Bronchial epithelial cell (primary cell): ENCODE data around the gene ANKRD40. TPM values are rescaled to one million over a fixed set of nuclear protein-coding genes. Genes with fewer than 3 reads are reported as not detected.

Experiments used
- DNase-seq: peaks from one replicate; pipeline ENCODE4 v3.0.0-alpha.2; 2010; ENCODE audit warnings: low read depth
- FAIRE-seq: peaks from 2 replicates; lab custom pipeline; 2011; peaks lifted over from hg19 to GRCh38; lab: Jason Lieb, UNC
- H3K27me3 ChIP-seq: 2 replicates; pipeline ENCODE4 v1.5.1; 2011; ENCODE audit warnings: low read length; ENCODE audit not compliant: control insufficient read depth, insufficient read depth
- H3K36me3 ChIP-seq: 2 replicates; pipeline ENCODE4 v1.5.1; 2011; ENCODE audit warnings: low read length; ENCODE audit not compliant: control insufficient read depth, insufficient read depth
- H3K4me3 ChIP-seq: 2 replicates; pipeline ENCODE4 v1.5.1; 2011; ENCODE audit warnings: mild to moderate bottlenecking, low read depth, low read length, control low read depth
- total RNA-seq: library from RNA; depleted of rRNA; stranded (reverse); fragments of >200 nt; gene quantifications from 2 replicates; pipeline ENCODE4 v1.2.1, GENCODE V29; 2014
- TF ChIP-seq, protein P1 (sequence below): IDR thresholded peaks from 2 replicates; pipeline ENCODE4 v1.5.1; 2011; ENCODE audit warnings: mild to moderate bottlenecking, moderate library complexity, low read length, control low read depth, inconsistent platforms; ENCODE audit not compliant: insufficient read depth, severe bottlenecking

Gene ANKRD40, protein sequence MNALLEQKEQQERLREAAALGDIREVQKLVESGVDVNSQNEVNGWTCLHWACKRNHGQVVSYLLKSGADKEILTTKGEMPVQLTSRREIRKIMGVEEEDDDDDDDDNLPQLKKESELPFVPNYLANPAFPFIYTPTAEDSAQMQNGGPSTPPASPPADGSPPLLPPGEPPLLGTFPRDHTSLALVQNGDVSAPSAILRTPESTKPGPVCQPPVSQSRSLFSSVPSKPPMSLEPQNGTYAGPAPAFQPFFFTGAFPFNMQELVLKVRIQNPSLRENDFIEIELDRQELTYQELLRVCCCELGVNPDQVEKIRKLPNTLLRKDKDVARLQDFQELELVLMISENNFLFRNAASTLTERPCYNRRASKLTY
- total RNA-seq, result 22.9 and 25.8 TPM in 2 replicates

DNA sequence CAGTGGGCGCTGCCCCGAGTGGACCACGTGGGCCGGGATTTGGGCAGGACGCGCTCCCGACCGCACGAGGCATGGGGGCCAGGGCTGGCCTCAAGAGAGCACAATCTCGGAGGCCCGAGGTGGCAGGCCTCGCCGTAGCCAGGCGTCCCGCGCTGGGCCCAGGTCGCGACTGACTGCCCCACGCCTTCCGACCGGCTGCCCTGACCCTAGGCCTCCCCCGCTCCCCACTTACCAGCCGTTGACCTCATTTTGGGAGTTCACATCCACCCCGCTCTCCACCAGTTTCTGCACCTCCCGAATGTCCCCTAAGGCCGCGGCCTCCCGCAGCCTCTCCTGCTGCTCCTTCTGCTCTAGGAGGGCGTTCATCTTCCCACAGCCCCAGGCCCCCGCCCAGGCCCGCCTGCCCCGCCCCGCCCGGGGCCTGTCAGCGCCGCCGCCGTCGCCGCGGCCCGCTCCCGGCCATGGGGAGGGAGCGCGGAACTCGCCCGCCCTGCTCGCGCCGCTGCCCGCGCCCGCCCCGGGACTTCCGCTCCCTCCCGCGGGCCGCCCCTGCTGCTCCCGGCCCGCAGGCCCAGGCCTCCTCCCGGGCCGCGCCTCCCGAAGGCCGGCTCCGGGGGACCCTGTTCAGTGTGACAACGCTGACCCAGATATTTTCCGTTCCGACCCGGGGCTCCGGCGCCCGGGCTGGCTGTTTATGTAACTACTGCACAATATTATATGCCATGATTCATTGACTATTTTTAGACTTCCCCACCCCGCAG is at the start of gene ANKRD40:
Gene ANKRD40, minus strand, starts transcription at position 626 of the 761 bp plus-strand sequence. Its CDS starts 260 bp downstream, at position 366.
- no peaks in the 10 kb centered on the region for H3K27me3 ChIP-seq
- DNase-seq, result peak; percentile 85
- TF ChIP-seq, protein P1, sequence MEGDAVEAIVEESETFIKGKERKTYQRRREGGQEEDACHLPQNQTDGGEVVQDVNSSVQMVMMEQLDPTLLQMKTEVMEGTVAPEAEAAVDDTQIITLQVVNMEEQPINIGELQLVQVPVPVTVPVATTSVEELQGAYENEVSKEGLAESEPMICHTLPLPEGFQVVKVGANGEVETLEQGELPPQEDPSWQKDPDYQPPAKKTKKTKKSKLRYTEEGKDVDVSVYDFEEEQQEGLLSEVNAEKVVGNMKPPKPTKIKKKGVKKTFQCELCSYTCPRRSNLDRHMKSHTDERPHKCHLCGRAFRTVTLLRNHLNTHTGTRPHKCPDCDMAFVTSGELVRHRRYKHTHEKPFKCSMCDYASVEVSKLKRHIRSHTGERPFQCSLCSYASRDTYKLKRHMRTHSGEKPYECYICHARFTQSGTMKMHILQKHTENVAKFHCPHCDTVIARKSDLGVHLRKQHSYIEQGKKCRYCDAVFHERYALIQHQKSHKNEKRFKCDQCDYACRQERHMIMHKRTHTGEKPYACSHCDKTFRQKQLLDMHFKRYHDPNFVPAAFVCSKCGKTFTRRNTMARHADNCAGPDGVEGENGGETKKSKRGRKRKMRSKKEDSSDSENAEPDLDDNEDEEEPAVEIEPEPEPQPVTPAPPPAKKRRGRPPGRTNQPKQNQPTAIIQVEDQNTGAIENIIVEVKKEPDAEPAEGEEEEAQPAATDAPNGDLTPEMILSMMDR, result no peak
- peak within 1 kb of the TSS; percentile 82 for H3K4me3 ChIP-seq
- FAIRE-seq, result no peak
- H3K36me3 ChIP-seq, result no peaks in the 10 kb centered on the region

DNA sequence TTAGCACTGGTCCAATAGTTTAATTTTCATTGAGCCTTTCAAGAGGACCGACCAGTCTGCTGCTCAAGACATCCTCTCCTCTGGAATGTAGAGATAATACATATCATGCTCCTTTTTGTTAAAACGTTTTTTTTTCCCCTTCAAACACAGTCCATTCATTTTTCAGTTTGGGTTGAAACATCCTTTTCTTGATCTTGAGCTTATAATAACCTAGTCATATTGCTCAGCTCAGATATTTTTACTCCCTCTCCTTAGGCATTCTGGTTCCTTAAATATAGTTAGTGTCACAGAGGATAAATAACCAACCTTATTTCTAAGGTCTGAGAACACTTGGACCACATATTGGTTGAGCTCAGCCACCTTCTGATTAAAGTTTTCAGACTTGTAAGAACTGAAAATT is 46.8 kb upstream of the ANKRD40 start:
- TF ChIP-seq, protein P1, result no peak
- peaks cover 8% of the 10 kb centered on the region for H3K36me3 ChIP-seq
- no peak for DNase-seq
- no peaks in the 10 kb centered on the region for H3K27me3 ChIP-seq
- no peak for FAIRE-seq
- no peak overlapping the region for H3K4me3 ChIP-seq

DNA sequence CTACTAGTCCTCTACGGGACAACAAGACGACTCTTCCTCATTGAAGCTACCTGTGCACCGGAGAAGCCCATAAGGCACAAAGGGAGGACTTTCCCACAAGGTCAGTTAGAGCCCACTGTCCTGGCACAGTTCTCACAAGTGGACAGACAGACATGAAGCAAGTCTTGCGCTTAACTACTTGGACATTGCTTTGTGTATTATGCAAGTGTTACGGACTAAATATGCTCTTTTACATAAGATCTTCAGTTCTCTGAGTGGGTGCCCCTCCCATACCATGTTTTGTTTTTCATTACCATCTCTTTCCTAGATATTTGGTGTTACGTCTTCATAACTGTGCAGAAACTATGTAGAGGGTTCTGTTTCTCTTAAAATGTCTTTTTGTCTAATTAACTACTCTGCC is 41.5 kb upstream of the ANKRD40 start:
- FAIRE-seq (no peak), DNase-seq (no peak)
- TF ChIP-seq, protein P1, result no peak
- Histone ChIP-seq H3K27me3 (no peaks in the 10 kb centered on the region), H3K36me3 (peaks cover 16% of the 10 kb centered on the region), H3K4me3 (no peak overlapping the region)

DNA sequence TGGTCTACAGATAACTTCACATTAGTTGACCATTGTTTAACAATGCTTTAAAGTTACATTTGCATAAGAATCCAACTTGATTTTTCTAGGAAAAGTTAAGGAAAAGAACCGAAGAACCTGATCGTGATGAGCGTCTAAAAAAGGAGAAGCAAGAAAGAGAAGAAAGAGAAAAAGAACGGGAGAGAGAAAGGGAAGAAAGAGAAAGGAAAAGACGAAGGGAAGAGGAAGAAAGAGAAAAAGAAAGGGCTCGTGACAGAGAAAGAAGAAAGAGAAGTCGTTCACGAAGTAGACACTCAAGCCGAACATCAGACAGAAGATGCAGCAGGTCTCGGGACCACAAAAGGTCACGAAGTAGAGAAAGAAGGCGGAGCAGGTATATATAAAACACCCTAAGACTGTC is 37.9 kb upstream of the ANKRD40 start:
- TF ChIP-seq, protein P1, result no peak
- FAIRE-seq (no peak), DNase-seq (no peak)
- Histone ChIP-seq H3K36me3 (peaks cover 24% of the 10 kb centered on the region), H3K27me3 (no peaks in the 10 kb centered on the region), H3K4me3 (no peak overlapping the region)

DNA sequence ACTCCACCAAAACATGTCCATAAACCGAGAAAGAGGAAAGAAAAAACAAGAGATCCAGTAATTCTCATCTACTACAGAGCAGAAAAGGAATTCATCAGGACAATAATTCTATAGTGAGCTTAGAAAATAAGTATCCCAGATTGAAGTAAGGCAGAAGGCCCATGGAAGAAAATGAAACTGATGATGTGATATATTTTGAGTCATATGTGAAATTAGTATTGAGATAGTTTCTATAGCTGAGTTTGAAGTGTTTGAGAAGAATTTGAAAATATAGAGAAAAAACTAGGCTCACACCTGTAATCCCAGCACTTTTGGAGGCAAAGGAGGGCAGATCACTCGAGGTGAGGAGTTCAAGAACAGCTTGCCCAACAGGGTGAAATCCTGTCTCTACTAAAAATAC is 31.4 kb upstream of the ANKRD40 start:
- peaks cover 19% of the 10 kb centered on the region for H3K36me3 ChIP-seq

More for the DNA sequence above, 31.4 kb upstream of the ANKRD40 start:
- TF ChIP-seq, protein P1, result no peak
- Histone ChIP-seq H3K4me3 (no peak overlapping the region), H3K27me3 (no peaks in the 10 kb centered on the region)
- no peak for DNase-seq
- FAIRE-seq, result no peak
